ENCODE data around the gene IL1F10.

- TF ChIP-seq POLR2A (IDR thresholded peaks at IDR 0.05; ENCODE audit: control extremely low read depth in 1 of 2, low read depth in 2 of 2, low read length in 2 of 2) (no peak), CHD7 (IDR thresholded peaks at IDR 0.05; ENCODE audit: insufficient replicate concordance, low read length) (no peak), POLR2AphosphoS5 (IDR thresholded peaks at IDR 0.05; ENCODE audit: low read depth, low read length) (no peak), RXRA (IDR thresholded peaks at IDR 0.05; ENCODE audit: insufficient read depth, low read depth, low read length) (no peak), ATF3 (IDR thresholded peaks at IDR 0.05; ENCODE audit: insufficient read depth, low read depth, low read length) (no peak), CBX5 (IDR thresholded peaks at IDR 0.05; ENCODE audit: low read depth, low read length) (no peak), CTCF (IDR thresholded peaks at IDR 0.05; ENCODE audit: control extremely low read depth in 1 of 3, insufficient read depth in 1 of 3, low read depth in 1 of 3, low read length in 3 of 3) (no peak), ATF2 (IDR thresholded peaks at IDR 0.05; ENCODE audit: low read length) (no peak), EP300 (IDR thresholded peaks at IDR 0.05; ENCODE audit: borderline replicate concordance in 1 of 2, low read depth in 2 of 2, low read length in 2 of 2) (no peak)
Measured at GRCh38 chr2:113054066-113054465, 13.7 kb upstream of the IL1F10 start.
